ENCODE measurements around the gene HOXB8.
A peak's percentile ranks its signal among the peaks of the same experiment; 100 is the strongest.

The HOXB8 gene

GRCh38 chr17:48596000-48596734 is 18.9 kb downstream of the HOXB8 start:
- DNase-seq, result peak in 1 of 5 donors; percentile 48

GRCh38 chr17:48595278-48595999 is 19.7 kb downstream of the HOXB8 start:
- DNase-seq, result no peak

- no peak for DNase-seq
Measured at GRCh38 chr17:48594538-48595277, 20.4 kb downstream of the HOXB8 start.

- peak; percentile 59 to 79 (median 73) for DNase-seq
Measured at GRCh38 chr17:48593840-48594537, 21.1 kb downstream of the HOXB8 start.

- DNase-seq, result no peak
Measured at GRCh38 chr17:48593126-48593829, 21.8 kb downstream of the HOXB8 start, which contains the start of gene HOXB5. HOXB5 (minus strand) TSS chr17:48593779; CDS start chr17:48593682, 97 bp downstream.

- DNase-seq, result no peak
Measured at GRCh38 chr17:48592577-48592976, 22.5 kb downstream of the HOXB8 start.

GRCh38 chr17:48592057-48592514 is 23.0 kb downstream of the HOXB8 start:
- DNase-seq, result no peak

- DNase-seq, result no peak
Measured at GRCh38 chr17:48591255-48592056, 23.6 kb downstream of the HOXB8 start.

- DNase-seq, result no peak
Measured at GRCh38 chr17:48590607-48591161, 24.4 kb downstream of the HOXB8 start.

GRCh38 chr17:48589831-48590606 is 25.1 kb downstream of the HOXB8 start, which contains the start of gene HOXB3:
HOXB3 (minus strand) TSS chr17:48590241; CDS start chr17:48552474, 37,767 bp downstream.
- DNase-seq, result no peak

GRCh38 chr17:48589060-48589830 is 25.8 kb downstream of the HOXB8 start:
- no peak for DNase-seq

- DNase-seq, result no peak
Measured at GRCh38 chr17:48588528-48588927, 26.6 kb downstream of the HOXB8 start.

GRCh38 chr17:48588074-48588415 is 27.0 kb downstream of the HOXB8 start:
- no peak for DNase-seq

- DNase-seq, result no peak
Measured at GRCh38 chr17:48587276-48588073, 27.6 kb downstream of the HOXB8 start.

GRCh38 chr17:48586355-48587258 is 28.5 kb downstream of the HOXB8 start:
- no peak for DNase-seq

- DNase-seq, result no peak
Measured at GRCh38 chr17:48584223-48584741, 30.8 kb downstream of the HOXB8 start.

- no peak for DNase-seq
Measured at GRCh38 chr17:48583708-48584222, 31.3 kb downstream of the HOXB8 start.

Data from T-helper 1 cell (primary cell).